Measurements from ENCODE around the gene HLX.

HLX gene

GRCh38 chr1:220900842-220901241 is 21.6 kb downstream of the HLX start:
- no peak for DNase-seq

GRCh38 chr1:220901881-220902280 is 22.6 kb downstream of the HLX start:
- DNase-seq = no peak

GRCh38 chr1:220902916-220903315 is 23.7 kb downstream of the HLX start:
- DNase-seq = no peak

- no peak for DNase-seq
Observed at GRCh38 chr1:220904876-220905275, 25.6 kb downstream of the HLX start.

- DNase-seq = peak; percentile 70
Observed at GRCh38 chr1:220905650-220906560, 26.7 kb downstream of the HLX start.

GRCh38 chr1:220906561-220907334 is 27.5 kb downstream of the HLX start:
- DNase-seq = no peak

GRCh38 chr1:220908757-220909156 is 29.5 kb downstream of the HLX start:
- DNase-seq = peak; percentile 57

GRCh38 chr1:220910021-220910420 is 30.8 kb downstream of the HLX start:
- no peak for DNase-seq

GRCh38 chr1:220914283-220915116 is 35.3 kb downstream of the HLX start:
- DNase-seq = no peak

- DNase-seq = no peak
Observed at GRCh38 chr1:220915117-220915440, 35.8 kb downstream of the HLX start.

GRCh38 chr1:220915954-220916353 is 36.7 kb downstream of the HLX start:
- no peak for DNase-seq

GRCh38 chr1:220917101-220917500 is 37.9 kb downstream of the HLX start:
- no peak for DNase-seq

GRCh38 chr1:220917535-220918209 is 38.4 kb downstream of the HLX start:
- no peak for DNase-seq

- peak; percentile 87 for DNase-seq
Observed at GRCh38 chr1:220918285-220918951, 39.2 kb downstream of the HLX start.

GRCh38 chr1:220920967-220921366 is 41.7 kb downstream of the HLX start:
- no peak for DNase-seq

- no peak for DNase-seq
Observed at GRCh38 chr1:220921498-220921897, 42.3 kb downstream of the HLX start.

GRCh38 chr1:220921971-220922635 is 42.9 kb downstream of the HLX start:
- no peak for DNase-seq

- DNase-seq = no peak
Observed at GRCh38 chr1:220922951-220923350, 43.7 kb downstream of the HLX start.

- DNase-seq = no peak
Observed at GRCh38 chr1:220924331-220924970, 45.2 kb downstream of the HLX start.

- DNase-seq = no peak
Observed at GRCh38 chr1:220925707-220926106, 46.5 kb downstream of the HLX start.

GRCh38 chr1:220926146-220926545 is 46.9 kb downstream of the HLX start:
- DNase-seq = no peak
